HL-60 (cell line): ENCODE data around the gene ARMH1.

ENCODE experiments used
- DNase-seq, 2 experiments: peaks; one replicate each; pipeline ENCODE4 v3.0.0-alpha.2; 2010 to 2020; ENCODE audit warnings: low read depth in 1 of 2, low spot score in 1 of 2
- H3K27ac ChIP-seq: fragments of 250-450 bp; sonication (Bioruptor Pico); replicated peaks from 2 replicates; pipeline ENCODE4 v1.5.1; 2020; ENCODE audit warnings: mild to moderate bottlenecking, moderate library complexity
- H3K27me3 ChIP-seq: fragments of 250-450 bp; sonication (Bioruptor Pico); 2 replicates; pipeline ENCODE4 v1.5.1; 2021; ENCODE audit warnings: mild to moderate bottlenecking, moderate library complexity; ENCODE audit not compliant: insufficient read depth, poor library complexity, severe bottlenecking
- H3K4me3 ChIP-seq: replicated peaks from 2 replicates; pipeline ENCODE4 v1.5.1; 2011; ENCODE audit warnings: mild to moderate bottlenecking, control low read depth, low read length; ENCODE audit not compliant: insufficient read depth
- CTCF ChIP-seq: IDR thresholded peaks from one replicate; pipeline ENCODE4 v1.5.1; 2011; ENCODE audit warnings: low read length, control low read depth, inconsistent platforms; ENCODE audit not compliant: insufficient read depth
- GABPA ChIP-seq: IDR thresholded peaks from 2 replicates; pipeline ENCODE4 v1.6.1; 2012; ENCODE audit warnings: low read depth
- POLR2AphosphoS5 ChIP-seq: IDR thresholded peaks from 2 replicates; pipeline ENCODE4 v1.6.1; 2012; ENCODE audit warnings: low read depth
- REST ChIP-seq: IDR thresholded peaks from 2 replicates; pipeline ENCODE4 v1.6.1; 2012; ENCODE audit warnings: low read depth; ENCODE audit not compliant: insufficient replicate concordance
- SPI1 ChIP-seq: IDR thresholded peaks from 2 replicates; pipeline ENCODE4 v1.6.1; 2012; ENCODE audit warnings: low read depth, mild to moderate bottlenecking, borderline replicate concordance

The ARMH1 gene

GRCh38 chr1:44724296-44724954 is 49.9 kb downstream of the ARMH1 start:
- DNase-seq: peak; percentile 34 to 81
- Histone ChIP-seq H3K4me3 (peak overlapping the region; percentile 34), H3K27me3 (no peaks in the 10 kb centered on the region), H3K27ac (peak overlapping the region; percentile 99)
- TF ChIP-seq REST (no peak), CTCF (no peak), SPI1 (peak; percentile 17; the same call in 1 of the 2 replicates), POLR2AphosphoS5 (peak; percentile 79), GABPA (no peak; the same call in 1 of the 2 replicates)

GRCh38 chr1:44724955-44725698 is 50.6 kb downstream of the ARMH1 start:
- no peak for DNase-seq
- TF ChIP-seq GABPA: no peak
- no peak for TF ChIP-seq CTCF
- no peak for TF ChIP-seq REST
- TF ChIP-seq SPI1: no peak
- TF ChIP-seq POLR2AphosphoS5: 0 out of 2 replicates have a peak, but pooled peaks have one; percentile 0
- Histone ChIP-seq H3K27me3 (no peaks in the 10 kb centered on the region), H3K27ac (peak overlapping the region; percentile 45), H3K4me3 (peak overlapping the region; percentile 34)

- peak; percentile 84 to 96 for DNase-seq
- Histone ChIP-seq H3K27ac (peak within 1 kb of the TSS; percentile 100), H3K4me3 (no peak within 1 kb of the TSS), H3K27me3 (no peaks in the 10 kb centered on the region)
- TF ChIP-seq GABPA: peak; percentile 38; the same call in 1 of the 2 replicates
- TF ChIP-seq POLR2AphosphoS5: peak; percentile 99
- peak; percentile 10 for TF ChIP-seq REST
- peak; percentile 73 for TF ChIP-seq CTCF
- peak; percentile 29; the same call in 1 of the 2 replicates for TF ChIP-seq SPI1
These were observed 56.4 kb downstream of the ARMH1 start, which contains the start of gene RNU5D-1 for GRCh38 chr1:44730741-44731512. Gene RNU5D-1, minus strand, starts transcription at chr1:44731170.
